HepG2 (cell line): ENCODE data around the gene AGRN. TPM values are rescaled to one million over a fixed set of nuclear protein-coding genes. Genes with fewer than 3 reads are reported as not detected.

Source experiments
- ARID5B ChIP-seq: IDR thresholded peaks from 2 replicates; pipeline ENCODE4 v1.4.0; 2020; ENCODE audit warnings: mild to moderate bottlenecking, missing genetic modification reagents
- DPF2 ChIP-seq: sonication (generic); formaldehyde crosslinking; IDR thresholded peaks from 2 replicates; pipeline ENCODE4 v1.4.0; 2020; ENCODE audit warnings: mild to moderate bottlenecking, low read depth, missing genetic modification reagents, borderline replicate concordance
- HIC2 ChIP-seq: sonication (generic); formaldehyde crosslinking; IDR thresholded peaks from 2 replicates; pipeline ENCODE4 v1.9.0; 2022; ENCODE audit warnings: low read depth, missing genetic modification reagents
- HMG20A ChIP-seq: IDR thresholded peaks from 2 replicates; pipeline ENCODE4 v1.6.1; 2016; ENCODE audit warnings: borderline replicate concordance
- NFATC3 ChIP-seq: sonication (generic); formaldehyde crosslinking; IDR thresholded peaks from 2 replicates; pipeline ENCODE4 v1.5.1; 2020; ENCODE audit warnings: mild to moderate bottlenecking, missing genetic modification reagents
- NFYB ChIP-seq: sonication (generic); formaldehyde crosslinking; IDR thresholded peaks from 2 replicates; pipeline ENCODE4 v1.4.0; 2020; ENCODE audit warnings: missing genetic modification reagents
- TGIF2 ChIP-seq: IDR thresholded peaks from 2 replicates; pipeline ENCODE4 v1.6.1; 2016; ENCODE audit warnings: control low read depth, missing compliant biosample characterization
- ZNF230 ChIP-seq: sonication (generic); formaldehyde crosslinking; IDR thresholded peaks from 2 replicates; pipeline ENCODE4 v1.4.0; 2020; ENCODE audit warnings: mild to moderate bottlenecking, missing genetic modification reagents
- ZNF451 ChIP-seq: sonication (generic); formaldehyde crosslinking; IDR thresholded peaks from 2 replicates; pipeline ENCODE4 v1.5.0; 2020; ENCODE audit warnings: mild to moderate bottlenecking, missing genetic modification reagents
- ZNF768 ChIP-seq: sonication (generic); formaldehyde crosslinking; IDR thresholded peaks from 2 replicates; pipeline ENCODE4 v1.4.0; 2020; ENCODE audit warnings: missing genetic modification reagents
- polyA plus RNA-seq, 8 experiments: library from polyadenylated mRNA; depleted of rRNA in 3 of 8; stranded (reverse) in 7 of 8; unstranded in 1 of 8; fragments of >200 nt; fragmentation: Illumina TruSeq in 4 of 8; extraction: Trizol in 4 of 8; gene quantifications; 2 replicates each; pipeline versions ENCODE4 v1.2.1 to v1.2.3, GENCODE V29; 2011 to 2016; ENCODE audit warnings: low read depth in 4 of 8, missing spikeins in 1 of 8, mixed read lengths in 1 of 8; ENCODE audit not compliant: insufficient read depth in 1 of 8
- total RNA-seq, 5 experiments: library from RNA; depleted of rRNA; stranded (reverse); fragments of >200 nt; fragmentation: Illumina TruSeq; extraction: Trizol; gene quantifications; 2 replicates each; pipeline ENCODE4 v1.2.3, GENCODE V29; 2016; ENCODE audit warnings: low read depth in 1 of 5
- TF ChIP-seq, protein P1 (sequence below): sonication (generic); formaldehyde crosslinking; IDR thresholded peaks from one replicate; pipeline ENCODE4 v1.5.1; 2020; ENCODE audit warnings: mild to moderate bottlenecking, missing genetic modification reagents; ENCODE audit errors: not compliant biosample characterization
- TF ChIP-seq, protein P2 (sequence below): sonication (generic); formaldehyde crosslinking; IDR thresholded peaks from 2 replicates; pipeline ENCODE4 v1.8.0; 2022; ENCODE audit warnings: low read depth, missing genetic modification reagents

The AGRN gene
- total and polyA plus RNA-seq, 2 of the 13 experiments (the other 11 are each of a cell fraction or from before 2014, with no cell fraction given), result 29.8 to 65.2 TPM

GRCh38 chr1:1013105-1013921, 6.6 kb upstream of the AGRN start, which contains the start of gene ISG15 (continued):
- TF ChIP-seq TGIF2 (CRISPR knock-in tag) (no peak; the same call in 1 of the 2 replicates), DPF2 (CRISPR knock-in tag) (no peak), NFYB (0 out of 2 replicates have a peak, but pooled peaks have one; percentile 33), ZNF230 (no peak), NFATC3 (CRISPR knock-in tag) (no peak), HMG20A (no peak), ZNF768 (CRISPR knock-in tag) (no peak; the same call in 1 of the 2 replicates), HIC2 (CRISPR knock-in tag) (no peak), ARID5B (CRISPR knock-in tag) (peak; percentile 28; the same call in 1 of the 2 replicates), ZNF451 (CRISPR knock-in tag) (no peak)
- TF ChIP-seq, protein P1, sequence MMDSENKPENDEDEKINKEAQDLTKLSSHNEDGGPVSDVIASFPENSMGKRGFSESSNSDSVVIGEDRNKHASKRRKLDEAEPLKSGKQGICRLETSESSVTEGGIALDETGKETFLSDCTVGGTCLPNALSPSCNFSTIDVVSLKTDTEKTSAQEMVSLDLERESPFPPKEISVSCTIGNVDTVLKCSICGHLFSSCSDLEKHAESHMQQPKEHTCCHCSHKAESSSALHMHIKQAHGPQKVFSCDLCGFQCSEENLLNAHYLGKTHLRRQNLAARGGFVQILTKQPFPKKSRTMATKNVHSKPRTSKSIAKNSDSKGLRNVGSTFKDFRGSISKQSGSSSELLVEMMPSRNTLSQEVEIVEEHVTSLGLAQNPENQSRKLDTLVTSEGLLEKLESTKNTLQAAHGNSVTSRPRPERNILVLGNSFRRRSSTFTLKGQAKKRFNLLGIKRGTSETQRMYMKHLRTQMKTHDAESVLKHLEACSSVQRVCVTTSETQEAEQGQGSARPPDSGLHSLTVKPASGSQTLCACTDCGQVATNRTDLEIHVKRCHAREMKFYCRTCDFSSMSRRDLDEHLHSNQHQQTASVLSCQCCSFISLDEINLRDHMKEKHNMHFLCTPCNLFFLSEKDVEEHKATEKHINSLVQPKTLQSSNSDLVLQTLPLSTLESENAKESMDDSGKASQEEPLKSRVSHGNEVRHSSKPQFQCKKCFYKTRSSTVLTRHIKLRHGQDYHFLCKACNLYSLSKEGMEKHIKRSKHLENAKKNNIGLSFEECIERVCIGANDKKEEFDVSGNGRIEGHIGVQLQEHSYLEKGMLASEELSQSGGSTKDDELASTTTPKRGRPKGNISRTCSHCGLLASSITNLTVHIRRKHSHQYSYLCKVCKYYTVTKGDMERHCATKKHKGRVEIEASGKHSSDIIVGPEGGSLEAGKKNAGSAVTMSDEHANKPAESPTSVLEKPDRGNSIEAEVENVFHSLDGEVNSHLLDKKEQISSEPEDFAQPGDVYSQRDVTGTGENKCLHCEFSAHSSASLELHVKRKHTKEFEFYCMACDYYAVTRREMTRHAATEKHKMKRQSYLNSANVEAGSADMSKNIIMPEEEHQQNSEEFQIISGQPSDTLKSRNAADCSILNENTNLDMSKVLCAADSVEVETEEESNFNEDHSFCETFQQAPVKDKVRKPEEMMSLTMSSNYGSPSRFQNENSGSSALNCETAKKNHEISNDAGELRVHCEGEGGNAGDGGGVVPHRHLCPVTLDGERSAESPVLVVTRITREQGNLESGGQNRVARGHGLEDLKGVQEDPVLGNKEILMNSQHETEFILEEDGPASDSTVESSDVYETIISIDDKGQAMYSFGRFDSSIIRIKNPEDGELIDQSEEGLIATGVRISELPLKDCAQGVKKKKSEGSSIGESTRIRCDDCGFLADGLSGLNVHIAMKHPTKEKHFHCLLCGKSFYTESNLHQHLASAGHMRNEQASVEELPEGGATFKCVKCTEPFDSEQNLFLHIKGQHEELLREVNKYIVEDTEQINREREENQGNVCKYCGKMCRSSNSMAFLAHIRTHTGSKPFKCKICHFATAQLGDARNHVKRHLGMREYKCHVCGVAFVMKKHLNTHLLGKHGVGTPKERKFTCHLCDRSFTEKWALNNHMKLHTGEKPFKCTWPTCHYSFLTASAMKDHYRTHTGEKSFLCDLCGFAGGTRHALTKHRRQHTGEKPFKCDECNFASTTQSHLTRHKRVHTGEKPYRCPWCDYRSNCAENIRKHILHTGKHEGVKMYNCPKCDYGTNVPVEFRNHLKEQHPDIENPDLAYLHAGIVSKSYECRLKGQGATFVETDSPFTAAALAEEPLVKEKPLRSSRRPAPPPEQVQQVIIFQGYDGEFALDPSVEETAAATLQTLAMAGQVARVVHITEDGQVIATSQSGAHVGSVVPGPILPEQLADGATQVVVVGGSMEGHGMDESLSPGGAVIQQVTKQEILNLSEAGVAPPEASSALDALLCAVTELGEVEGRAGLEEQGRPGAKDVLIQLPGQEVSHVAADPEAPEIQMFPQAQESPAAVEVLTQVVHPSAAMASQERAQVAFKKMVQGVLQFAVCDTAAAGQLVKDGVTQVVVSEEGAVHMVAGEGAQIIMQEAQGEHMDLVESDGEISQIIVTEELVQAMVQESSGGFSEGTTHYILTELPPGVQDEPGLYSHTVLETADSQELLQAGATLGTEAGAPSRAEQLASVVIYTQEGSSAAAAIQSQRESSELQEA (CRISPR knock-in tag), result no peak
- TF ChIP-seq, protein P2, sequence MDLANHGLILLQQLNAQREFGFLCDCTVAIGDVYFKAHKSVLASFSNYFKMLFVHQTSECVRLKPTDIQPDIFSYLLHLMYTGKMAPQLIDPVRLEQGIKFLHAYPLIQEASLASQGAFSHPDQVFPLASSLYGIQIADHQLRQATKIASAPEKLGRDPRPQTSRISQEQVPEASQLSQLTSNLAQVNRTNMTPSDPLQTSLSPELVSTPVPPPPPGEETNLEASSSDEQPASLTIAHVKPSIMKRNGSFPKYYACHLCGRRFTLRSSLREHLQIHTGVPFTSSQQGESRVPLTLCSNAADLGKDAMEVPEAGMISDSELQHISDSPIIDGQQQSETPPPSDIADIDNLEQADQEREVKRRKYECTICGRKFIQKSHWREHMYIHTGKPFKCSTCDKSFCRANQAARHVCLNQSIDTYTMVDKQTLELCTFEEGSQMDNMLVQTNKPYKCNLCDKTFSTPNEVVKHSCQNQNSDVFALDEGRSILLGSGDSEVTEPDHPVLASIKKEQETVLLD (CRISPR knock-in tag), result peak; percentile 42; the same call in 1 of the 2 replicates
